ENCODE measurements around the gene ATXN1. TPM values are rescaled to one million over a fixed set of nuclear protein-coding genes. Genes with fewer than 3 reads are reported as not detected.

The ATXN1 gene
- total and polyA plus RNA-seq, 2 of the 8 experiments (the other 6 are each of a cell fraction or from before 2014, with no cell fraction given) = 1.6 to 4.0 TPM

DNA sequence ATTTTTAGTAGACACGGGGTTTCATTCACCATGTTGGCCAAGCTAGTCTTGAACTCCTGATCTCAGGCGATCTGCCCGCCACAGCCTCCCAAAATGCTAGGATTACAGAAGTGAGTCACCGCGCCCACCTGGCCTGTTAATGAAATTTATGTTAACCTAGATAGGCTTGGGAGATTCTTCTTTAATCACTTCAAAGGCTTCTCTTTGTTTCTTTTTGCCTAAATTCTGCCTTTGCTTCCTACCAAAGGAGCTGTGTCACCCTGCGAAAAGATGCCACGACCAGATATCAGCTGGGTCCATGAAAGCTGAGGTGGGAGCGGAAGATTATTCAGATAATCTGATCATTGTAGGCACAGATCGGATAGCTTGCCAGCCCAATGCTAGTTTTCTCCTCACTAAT lies 447.5 kb downstream of the ATXN1 start (continued):
- TF ChIP-seq SRF (IDR thresholded peaks at IDR 0.05; ENCODE audit: low read depth, low read length) = no peak
- TF ChIP-seq TEAD4 (IDR thresholded peaks at IDR 0.05; ENCODE audit: low read depth, low read length) = no peak
